Kidney epithelial cell (primary cell): ENCODE measurements around the gene ADTRP. TPM values are rescaled to one million over a fixed set of nuclear protein-coding genes. Genes with fewer than 3 reads are reported as not detected.

Source experiments
- DNase-seq: peaks from one replicate; pipeline ENCODE4 v3.0.0-alpha.2; 2010; ENCODE audit warnings: low read depth
- H3K27me3 ChIP-seq: 2 replicates; pipeline ENCODE4 v1.6.0; 2011; ENCODE audit warnings: low read length; ENCODE audit not compliant: control insufficient read depth, insufficient read depth
- H3K36me3 ChIP-seq: 2 replicates; pipeline ENCODE4 v1.5.1; 2011; ENCODE audit warnings: low read length; ENCODE audit not compliant: control insufficient read depth, insufficient read depth
- H3K4me3 ChIP-seq: 2 replicates; pipeline ENCODE4 v1.5.1; 2011; ENCODE audit warnings: low read depth, mild to moderate bottlenecking, control low read depth, low read length
- total RNA-seq: library from RNA; depleted of rRNA; stranded (reverse); fragments of >200 nt; gene quantifications from 2 replicates; pipeline ENCODE4 v1.2.3, GENCODE V29; 2015
- TF ChIP-seq, protein P1 (sequence below): IDR thresholded peaks from 2 replicates; pipeline ENCODE4 v1.5.1; 2011; ENCODE audit warnings: mild to moderate bottlenecking, moderate library complexity, low read length, control low read depth, inconsistent platforms; ENCODE audit not compliant: insufficient read depth, poor library complexity, severe bottlenecking

The ADTRP gene
- total RNA-seq, 1 donor from 2014 or later: 4.6 TPM

DNA sequence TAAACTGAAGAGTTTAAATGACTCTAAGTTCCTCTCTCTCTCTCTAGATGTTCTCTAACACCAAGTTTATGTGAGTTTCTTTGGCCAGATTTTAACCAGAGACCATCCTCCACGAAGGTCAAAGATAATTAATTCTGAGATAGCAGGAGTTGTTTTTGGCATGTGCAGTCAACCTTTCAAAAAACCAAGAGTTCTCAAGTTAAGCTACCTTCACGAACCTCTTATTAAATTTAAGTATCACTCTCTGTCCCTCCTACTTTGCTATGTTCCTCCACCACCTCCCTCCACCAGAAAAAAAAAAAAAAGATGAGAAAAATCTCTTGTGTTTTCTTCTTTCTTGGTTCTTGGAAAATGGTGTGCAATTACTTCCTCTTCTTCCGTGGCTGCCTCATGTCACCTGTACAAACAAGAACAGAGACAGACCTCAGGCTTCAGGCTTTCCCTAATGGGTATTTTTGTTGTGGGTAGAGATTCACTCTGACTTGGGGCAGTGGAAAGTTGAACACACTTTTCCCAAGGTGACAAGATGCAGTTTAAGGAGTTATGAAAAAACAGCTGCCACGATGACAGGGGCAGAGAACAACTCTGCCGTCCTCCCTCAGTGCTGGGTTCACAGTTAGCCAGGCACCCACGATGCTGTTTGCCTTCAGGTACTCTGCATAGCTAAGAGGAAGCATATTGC is 64.3 kb downstream of the ADTRP start:
- no peak for DNase-seq
- Histone ChIP-seq H3K27me3 (no peaks in the 10 kb centered on the region), H3K36me3 (no peaks in the 10 kb centered on the region), H3K4me3 (no peak overlapping the region)
- TF ChIP-seq, protein P1, sequence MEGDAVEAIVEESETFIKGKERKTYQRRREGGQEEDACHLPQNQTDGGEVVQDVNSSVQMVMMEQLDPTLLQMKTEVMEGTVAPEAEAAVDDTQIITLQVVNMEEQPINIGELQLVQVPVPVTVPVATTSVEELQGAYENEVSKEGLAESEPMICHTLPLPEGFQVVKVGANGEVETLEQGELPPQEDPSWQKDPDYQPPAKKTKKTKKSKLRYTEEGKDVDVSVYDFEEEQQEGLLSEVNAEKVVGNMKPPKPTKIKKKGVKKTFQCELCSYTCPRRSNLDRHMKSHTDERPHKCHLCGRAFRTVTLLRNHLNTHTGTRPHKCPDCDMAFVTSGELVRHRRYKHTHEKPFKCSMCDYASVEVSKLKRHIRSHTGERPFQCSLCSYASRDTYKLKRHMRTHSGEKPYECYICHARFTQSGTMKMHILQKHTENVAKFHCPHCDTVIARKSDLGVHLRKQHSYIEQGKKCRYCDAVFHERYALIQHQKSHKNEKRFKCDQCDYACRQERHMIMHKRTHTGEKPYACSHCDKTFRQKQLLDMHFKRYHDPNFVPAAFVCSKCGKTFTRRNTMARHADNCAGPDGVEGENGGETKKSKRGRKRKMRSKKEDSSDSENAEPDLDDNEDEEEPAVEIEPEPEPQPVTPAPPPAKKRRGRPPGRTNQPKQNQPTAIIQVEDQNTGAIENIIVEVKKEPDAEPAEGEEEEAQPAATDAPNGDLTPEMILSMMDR: no peak

DNA sequence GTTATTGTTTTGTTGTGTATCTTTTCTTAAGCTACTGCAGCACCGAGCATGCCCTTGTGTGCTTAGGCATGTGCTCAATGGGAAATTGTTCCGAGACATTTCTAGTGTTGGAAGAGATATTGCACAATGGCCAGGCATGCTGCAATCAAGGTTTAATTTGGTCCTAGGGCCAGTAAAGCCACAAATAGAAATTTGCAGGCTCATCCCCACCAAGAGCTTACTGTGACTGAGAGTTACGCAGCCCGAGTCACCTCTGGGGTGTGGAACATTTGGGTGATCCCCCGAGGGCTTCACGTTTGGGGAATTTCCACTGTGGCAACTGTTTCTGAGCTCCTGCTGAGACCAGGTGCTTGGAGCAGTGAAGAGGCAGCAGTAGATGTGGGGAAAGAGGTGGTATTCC is 65.8 kb downstream of the ADTRP start:
- no peak for DNase-seq
- H3K36me3 ChIP-seq: no peaks in the 10 kb centered on the region
- H3K27me3 ChIP-seq: no peaks in the 10 kb centered on the region
- TF ChIP-seq, protein P1: no peak
- no peak overlapping the region for H3K4me3 ChIP-seq

DNA sequence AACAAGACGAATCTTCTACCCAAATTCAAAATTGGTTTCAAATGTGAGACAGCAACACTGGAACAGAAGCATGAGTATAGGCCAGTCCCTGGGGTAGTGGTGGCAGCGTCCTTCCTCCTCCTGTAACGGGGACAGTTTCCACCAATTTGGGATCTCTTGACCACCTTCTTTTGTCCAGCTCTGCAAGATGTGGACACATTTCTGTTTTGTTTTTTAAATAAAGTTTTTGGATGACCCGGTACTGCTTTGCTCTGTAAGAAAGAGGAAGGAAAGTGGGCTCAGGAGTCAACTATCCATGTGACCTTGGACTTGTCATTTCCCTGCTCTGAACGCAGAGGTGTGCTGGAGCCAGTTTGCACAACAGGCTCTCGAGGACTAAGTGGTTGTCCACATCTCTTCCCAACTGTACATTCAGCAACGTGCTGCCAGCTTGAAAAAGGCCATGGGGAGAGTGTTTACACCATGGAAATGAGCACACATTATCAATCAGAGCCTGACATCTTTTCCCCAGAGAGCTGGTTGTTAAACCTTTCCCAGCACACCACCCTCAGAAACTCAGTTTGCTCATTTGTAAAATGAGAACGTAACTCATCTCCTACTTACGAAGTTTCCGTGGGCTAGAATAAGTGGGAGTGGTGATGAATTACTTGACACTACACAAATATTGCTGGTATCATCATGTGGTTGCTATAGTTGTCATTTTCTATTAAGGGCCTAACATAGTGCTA is 66.5 kb downstream of the ADTRP start:
- TF ChIP-seq, protein P1: no peak
- Histone ChIP-seq H3K4me3 (no peak overlapping the region), H3K27me3 (no peaks in the 10 kb centered on the region), H3K36me3 (no peaks in the 10 kb centered on the region)
- DNase-seq: no peak

DNA sequence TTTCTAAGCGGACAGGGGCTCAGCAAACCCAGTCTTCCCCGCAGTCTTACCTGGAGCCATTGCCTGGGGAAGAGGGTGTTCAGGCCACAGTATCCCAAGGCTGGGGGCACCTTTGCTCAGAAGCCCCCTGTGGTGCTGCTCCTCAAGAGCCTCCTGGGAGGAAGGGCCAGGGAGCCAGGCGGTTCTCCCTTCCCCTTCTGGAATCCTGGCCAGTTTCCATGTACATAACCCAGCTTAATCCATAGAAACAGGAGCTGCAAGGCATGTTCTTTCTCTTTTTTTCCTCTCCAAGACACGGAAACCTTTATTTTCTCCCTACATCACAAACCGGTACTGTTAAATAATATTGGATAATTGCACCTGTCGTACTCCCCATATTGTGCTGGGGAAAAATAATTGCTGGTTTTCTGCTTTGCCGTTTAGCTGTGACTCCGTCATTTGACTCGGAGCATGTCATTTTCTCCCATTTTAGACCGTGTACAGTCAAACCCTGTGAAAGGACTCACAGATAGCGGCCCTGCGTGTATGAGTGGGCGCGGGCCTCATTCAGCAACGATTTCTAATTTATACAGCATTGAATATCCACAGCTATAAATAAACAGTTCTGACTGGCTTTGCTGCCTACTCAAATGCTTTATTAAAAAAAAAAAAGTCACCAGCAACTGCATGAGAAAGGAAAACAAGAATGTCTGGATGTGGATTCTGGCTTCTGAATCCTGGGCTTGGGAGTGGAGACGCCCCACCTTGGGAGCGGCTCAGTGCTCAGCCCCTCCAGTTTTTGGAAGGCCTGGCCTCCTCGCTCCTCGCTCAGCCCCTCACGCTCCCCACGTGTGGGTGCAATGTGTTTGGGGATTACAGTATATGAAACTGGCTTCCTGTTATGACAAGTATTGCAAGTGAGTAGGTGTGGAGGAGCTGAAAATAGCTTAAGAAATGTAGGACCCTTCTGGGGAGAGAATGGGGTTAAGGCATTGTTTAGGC is 67.3 kb downstream of the ADTRP start:
- Histone ChIP-seq H3K36me3 (no peaks in the 10 kb centered on the region), H3K4me3 (no peak overlapping the region), H3K27me3 (no peaks in the 10 kb centered on the region)
- DNase-seq: no peak
- TF ChIP-seq, protein P1: no peak

DNA sequence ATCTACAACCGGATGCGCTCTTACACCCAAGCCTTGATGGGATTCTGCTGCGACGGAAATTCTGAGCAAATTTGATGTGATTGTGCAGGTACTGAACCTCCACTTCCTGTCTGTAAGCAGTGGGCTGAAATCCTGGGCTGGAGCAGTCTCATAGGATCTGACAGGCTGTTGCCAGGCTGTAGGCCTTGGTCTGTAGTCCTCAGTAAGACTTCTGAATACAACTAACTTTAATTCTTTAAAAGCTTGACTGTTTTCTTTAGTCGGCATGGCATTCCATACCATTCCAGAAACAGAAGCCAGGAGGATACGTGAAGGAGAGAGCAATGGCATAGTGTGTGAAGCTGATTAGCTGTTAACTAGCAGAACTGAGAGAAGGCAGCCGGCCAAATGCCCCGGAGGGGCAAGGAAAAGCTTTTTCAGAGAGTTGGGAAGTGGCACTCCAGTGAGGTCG is 68.3 kb downstream of the ADTRP start:
- TF ChIP-seq, protein P1: no peak
- no peak overlapping the region for H3K4me3 ChIP-seq
- no peaks in the 10 kb centered on the region for H3K27me3 ChIP-seq
- H3K36me3 ChIP-seq: no peaks in the 10 kb centered on the region
- DNase-seq: no peak
